GM18517 (cell line): Measurements from ENCODE around the gene TRUB1.

ENCODE experiments used
- ATAC-seq: cut with Tn5 transposase; IDR thresholded peaks from one replicate; pipeline ENCODE4 v1.9.1; 2021; ENCODE audit warnings: mild to moderate bottlenecking, moderate library complexity; ENCODE audit not compliant: unreplicated experiment

The TRUB1 gene

GRCh38 chr10:115026746-115027140 lies 88.7 kb downstream of the TRUB1 start:
- no peak for ATAC-seq
